Activated CD4-positive, alpha-beta T cell treated with anti-CD3 and anti-CD28 coated beads for 48 hours (primary cell): ENCODE results near the gene MNAT1.
"Not testable (repeated sequence)": the region's sequence is repeated elsewhere in the genome, so short reads cannot be mapped to it uniquely, and the experiment has no call there.

Experiments used
- DNase-seq: peaks from one replicate; pipeline ENCODE4 v3.0.0-alpha.2; 2020

The MNAT1 gene

GRCh38 chr14:60738843-60739508 lies 4.4 kb downstream of the MNAT1 start:
- no peak for DNase-seq

GRCh38 chr14:60744566-60744965 lies 10.0 kb downstream of the MNAT1 start:
- no peak for DNase-seq

- peak; percentile 64 for DNase-seq
Observed at GRCh38 chr14:60753264-60754119, 18.9 kb downstream of the MNAT1 start.

DNA sequence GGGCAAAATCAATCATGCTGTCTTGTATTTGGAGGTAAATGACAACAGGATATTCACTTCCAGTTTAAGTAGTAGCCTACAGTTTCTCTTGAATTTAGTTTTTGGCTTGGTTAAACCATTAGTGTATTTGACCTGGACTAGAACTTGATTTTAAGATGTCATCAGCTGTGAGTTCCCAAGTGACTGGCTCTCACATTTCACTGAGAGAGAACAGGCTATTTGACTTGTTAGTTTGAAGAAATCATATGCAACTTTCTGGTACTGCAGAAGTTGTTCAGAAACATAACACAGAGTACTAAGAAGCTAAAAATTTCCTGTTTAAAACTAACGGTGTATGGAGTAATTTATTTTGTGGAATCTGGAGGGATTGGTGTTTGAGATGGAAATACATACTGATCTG lies 22.3 kb downstream of the MNAT1 start:
- no peak for DNase-seq

- no peak for DNase-seq
Observed at GRCh38 chr14:60757567-60758002, 23.0 kb downstream of the MNAT1 start.

GRCh38 chr14:60758885-60759284 lies 24.3 kb downstream of the MNAT1 start:
- DNase-seq: no peak

- DNase-seq: no peak
Observed at GRCh38 chr14:60760209-60760608, 25.6 kb downstream of the MNAT1 start.

GRCh38 chr14:60760644-60761364 lies 26.2 kb downstream of the MNAT1 start:
- DNase-seq: no peak

GRCh38 chr14:60768602-60769001 lies 34.0 kb downstream of the MNAT1 start:
- DNase-seq: no peak

- no peak for DNase-seq
Observed at GRCh38 chr14:60771117-60771516, 36.6 kb downstream of the MNAT1 start.

GRCh38 chr14:60773558-60773957 lies 39.0 kb downstream of the MNAT1 start:
- DNase-seq: no peak

DNA sequence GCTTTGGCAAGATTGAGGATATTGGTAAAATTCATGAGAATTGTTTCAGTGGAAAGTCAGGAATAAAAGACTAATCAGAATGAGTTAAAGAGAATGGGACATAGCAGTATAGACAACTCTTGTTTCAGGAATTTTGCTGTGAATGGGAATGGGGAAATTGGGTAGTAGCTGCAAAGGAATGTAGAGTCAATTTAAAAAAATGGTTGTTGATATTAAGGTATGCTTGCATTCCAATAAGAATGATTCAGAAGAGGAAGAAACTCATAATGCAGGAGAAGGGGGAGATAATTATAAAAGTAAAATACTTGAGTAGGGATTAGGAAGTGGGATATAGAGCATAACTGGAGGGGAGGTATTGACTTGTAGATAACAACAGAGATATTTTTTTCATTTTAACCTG lies 40.7 kb downstream of the MNAT1 start:
- DNase-seq: no peak

DNA sequence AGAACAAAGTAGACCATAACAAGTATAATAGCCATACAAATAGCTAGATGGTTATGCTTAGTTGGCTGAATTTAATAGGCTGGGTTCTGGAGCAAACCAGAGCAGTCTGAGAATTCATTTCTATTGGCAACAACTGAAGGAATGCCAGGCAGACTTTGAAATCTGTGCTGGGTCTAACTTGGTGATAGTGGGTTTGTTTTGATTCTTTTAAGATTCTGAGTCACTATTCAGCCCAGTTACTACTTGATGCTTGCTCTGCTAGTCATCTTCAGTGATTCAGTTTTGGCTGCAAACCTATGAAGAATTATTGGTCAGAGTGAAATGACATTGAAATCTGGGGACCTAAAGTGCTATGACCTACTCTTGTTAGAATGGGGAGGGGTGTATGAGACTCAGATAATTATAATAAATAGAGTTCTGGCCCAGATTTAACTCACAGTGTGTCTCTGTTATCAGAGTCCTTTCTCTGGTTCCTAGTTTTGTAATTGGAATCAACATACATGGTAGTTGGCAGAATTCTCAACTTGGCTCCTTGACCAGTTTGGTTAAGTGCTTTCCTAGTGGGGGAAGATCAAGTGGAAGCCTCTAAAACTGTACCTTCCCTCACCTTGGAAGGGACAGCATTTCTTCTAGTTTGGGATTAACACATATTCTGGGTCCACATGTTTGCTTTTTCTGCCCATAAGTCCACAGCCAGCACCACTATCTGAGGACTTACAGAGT lies 43.5 kb downstream of the MNAT1 start:
- DNase-seq: no peak

DNA sequence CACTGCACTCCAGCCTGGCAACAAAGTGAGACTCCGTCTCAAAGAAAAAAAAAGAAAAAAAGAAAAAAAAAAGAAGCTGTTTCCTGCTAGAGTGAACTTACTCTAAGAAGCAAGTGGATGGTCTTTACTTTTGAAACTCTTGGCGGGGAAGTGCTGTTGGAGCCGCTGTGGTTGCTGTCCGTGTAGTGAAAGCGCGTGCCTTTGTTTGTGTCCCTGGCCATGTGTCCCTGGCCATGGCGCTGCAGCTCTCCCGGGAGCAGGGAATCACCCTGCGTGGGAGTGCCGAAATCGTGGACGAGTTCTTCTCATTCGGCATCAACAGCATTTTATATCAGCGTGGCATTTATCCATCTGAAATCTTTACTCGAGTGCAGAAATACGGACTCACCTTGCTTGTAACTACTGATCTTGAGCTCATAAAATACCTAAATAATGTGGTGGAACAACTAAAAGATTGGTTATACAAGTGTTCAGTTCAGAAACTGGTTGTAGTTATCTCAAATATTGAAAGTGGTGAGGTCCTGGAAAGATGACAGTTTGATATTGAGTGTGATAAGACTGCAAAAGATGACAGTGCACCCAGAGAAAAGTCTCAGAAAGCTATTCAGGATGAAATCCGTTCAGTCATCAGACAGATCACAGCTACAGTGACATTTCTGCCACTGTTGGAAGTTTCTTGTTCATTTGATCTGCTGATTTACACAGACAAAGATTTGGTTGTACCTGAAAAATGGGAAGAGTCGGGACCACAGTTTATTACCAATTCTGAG lies 45.4 kb downstream of the MNAT1 start:
- not testable (repeated sequence) for DNase-seq

DNA sequence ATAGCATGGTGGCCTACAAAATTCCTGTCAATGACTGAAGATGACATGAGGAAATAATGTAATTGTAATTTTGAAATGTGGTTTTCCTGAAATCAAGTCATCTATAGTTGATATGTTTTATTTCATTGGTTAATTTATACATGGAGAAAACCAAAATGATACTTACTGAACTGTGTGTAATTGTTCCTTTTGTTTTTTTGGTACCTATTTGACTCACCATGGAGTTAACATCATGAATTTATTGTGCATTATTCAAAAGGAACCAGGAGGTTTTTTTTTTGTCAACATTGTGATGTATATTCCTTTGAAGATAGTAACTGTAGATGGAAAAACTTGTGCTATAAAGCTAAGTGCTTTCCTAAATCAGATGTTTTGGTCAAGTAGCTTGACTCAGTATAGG lies 46.0 kb downstream of the MNAT1 start:
- DNase-seq: not testable (repeated sequence)

GRCh38 chr14:60786905-60787304 lies 52.3 kb downstream of the MNAT1 start:
- DNase-seq: no peak

GRCh38 chr14:60789656-60790055 lies 55.1 kb downstream of the MNAT1 start:
- no peak for DNase-seq

DNA sequence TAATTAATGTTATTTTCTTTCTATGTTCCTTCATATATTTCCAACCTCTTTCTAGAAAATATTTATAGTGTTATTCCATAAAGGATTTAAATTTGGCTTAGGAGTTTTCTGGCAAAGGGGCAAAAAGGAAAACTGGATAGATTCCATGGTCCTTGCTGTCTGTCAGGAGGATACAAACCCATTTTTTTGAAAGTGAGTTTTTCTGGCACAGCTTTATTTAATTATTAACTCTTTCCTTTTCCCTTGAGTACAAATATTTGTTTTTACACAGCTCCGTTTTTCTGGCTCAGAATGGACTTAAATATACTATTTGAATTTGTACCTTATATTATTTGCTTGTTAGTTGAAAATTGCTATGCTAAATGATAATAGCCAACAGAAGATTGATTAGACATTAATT lies 56.3 kb downstream of the MNAT1 start:
- DNase-seq: no peak

- DNase-seq: no peak
Observed at GRCh38 chr14:60796434-60796833, 61.9 kb downstream of the MNAT1 start.

GRCh38 chr14:60800409-60800808 lies 65.8 kb downstream of the MNAT1 start:
- no peak for DNase-seq

DNA sequence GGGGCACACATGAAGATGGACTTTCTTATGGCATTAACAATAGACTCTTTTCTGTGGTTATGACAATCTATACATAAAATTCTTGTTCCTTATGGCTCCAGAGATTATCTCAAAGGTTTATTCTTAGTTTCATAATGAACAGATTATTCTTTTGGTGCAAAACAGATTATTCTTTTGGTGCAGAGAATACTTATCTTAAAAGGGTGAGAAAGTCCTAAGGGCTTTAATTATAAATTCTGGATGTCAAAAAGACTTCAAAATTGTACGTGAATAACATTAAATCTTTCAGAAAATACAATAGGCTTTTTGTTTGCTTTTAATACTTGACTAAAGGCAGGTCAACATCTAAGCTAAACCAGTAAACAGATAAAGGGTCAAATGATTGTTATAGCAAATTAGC lies 69.3 kb downstream of the MNAT1 start:
- no peak for DNase-seq

DNA sequence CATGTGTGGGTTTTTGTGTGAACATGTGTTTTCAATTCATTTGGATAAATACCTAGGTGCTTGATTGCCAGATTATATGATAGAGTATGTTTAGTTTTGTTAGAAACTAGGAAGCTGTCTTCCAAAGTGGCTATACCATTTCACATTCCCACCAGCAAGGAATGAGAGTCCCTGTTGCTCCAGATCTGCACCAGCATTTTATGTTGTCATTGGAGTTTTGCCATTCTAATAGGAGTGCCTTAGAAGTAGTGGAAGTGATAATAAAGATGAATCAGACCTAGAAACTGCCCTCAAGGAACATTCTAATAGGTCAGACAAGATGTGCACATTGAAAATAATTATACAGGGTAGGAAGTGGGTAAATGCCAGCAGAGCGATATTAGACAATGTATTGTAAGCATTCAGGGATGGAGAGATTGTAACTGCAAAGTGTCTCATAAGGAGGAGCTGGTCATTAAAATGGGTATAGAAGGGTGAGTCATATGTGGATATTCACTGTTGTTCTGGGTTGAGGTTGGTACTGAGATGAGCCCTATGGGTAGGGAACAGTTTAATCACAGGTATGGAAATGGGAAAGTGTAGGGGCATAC lies 71.4 kb downstream of the MNAT1 start:
- no peak for DNase-seq
